ENCODE data around the gene FGFRL1.

DNA sequence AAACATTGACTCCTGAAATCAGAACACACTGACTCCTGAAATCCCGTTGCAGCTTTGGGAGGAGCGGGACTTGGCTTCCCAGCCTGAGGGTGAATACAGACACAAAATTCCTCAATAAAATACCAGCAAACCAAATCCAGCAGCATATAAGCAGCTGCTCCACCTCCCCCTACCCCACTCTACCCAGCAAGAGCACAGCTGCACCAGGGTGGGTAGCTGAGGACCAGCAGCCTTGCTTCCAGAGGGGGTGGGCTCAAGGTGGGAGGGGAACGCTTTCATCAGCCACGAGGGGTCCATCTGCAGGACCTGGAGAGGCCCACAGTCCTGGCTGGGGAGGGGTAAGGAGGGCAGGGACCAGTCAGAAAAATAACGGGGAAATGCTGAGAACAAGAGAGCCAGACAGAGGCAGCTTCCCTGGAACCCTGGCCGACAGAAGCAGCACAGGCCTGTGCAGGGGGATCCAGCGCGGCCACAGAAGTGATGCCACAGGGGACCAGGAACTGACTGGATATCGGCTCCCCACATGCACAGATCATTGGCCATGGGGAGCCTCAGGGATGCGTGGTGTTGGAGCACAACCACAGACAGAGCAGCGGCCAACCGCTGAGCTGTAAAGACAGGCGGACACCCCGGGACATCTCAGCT is 49.8 kb downstream of the FGFRL1 start:
- TF ChIP-seq, protein P1, sequence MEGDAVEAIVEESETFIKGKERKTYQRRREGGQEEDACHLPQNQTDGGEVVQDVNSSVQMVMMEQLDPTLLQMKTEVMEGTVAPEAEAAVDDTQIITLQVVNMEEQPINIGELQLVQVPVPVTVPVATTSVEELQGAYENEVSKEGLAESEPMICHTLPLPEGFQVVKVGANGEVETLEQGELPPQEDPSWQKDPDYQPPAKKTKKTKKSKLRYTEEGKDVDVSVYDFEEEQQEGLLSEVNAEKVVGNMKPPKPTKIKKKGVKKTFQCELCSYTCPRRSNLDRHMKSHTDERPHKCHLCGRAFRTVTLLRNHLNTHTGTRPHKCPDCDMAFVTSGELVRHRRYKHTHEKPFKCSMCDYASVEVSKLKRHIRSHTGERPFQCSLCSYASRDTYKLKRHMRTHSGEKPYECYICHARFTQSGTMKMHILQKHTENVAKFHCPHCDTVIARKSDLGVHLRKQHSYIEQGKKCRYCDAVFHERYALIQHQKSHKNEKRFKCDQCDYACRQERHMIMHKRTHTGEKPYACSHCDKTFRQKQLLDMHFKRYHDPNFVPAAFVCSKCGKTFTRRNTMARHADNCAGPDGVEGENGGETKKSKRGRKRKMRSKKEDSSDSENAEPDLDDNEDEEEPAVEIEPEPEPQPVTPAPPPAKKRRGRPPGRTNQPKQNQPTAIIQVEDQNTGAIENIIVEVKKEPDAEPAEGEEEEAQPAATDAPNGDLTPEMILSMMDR (IDR thresholded peaks at IDR 0.05), result no peak
- TF ChIP-seq ZFX (IDR thresholded peaks at IDR 0.05; ENCODE audit: borderline replicate concordance), result no peak
